HG03064 (cell line): Measurements from ENCODE around the gene CISD1.

ENCODE experiments used
- ATAC-seq: cut with Tn5 transposase; IDR thresholded peaks from one replicate; pipeline ENCODE4 v1.9.1; 2021; ENCODE audit warnings: low read depth; ENCODE audit not compliant: unreplicated experiment

The CISD1 gene

DNA sequence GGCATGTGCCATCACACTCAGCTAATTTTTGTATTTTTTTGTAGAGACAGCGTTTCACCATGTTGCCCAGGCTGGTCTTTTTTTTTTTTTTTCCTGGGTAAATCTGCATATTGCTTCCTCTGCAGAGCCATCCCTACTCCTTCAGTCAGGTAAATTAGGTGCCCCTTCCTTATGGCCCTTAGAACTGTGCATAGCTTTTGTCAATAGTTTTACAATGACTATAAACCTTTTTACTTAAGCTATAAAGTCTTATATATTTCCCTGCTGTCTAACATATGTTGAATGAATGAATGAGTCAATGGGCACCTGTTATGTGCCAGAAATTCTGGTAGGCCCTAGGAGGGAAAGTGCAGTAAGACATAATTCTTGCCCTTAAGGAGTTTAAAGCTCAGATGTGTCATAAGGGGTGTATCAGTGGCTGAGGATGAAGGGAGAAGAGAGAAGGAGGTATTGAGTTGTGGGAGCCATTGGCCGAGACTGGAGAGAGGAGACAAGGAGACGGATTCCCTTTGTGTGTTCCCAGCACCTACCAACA lies 35.2 kb downstream of the CISD1 start:
- ATAC-seq, result no peak

DNA sequence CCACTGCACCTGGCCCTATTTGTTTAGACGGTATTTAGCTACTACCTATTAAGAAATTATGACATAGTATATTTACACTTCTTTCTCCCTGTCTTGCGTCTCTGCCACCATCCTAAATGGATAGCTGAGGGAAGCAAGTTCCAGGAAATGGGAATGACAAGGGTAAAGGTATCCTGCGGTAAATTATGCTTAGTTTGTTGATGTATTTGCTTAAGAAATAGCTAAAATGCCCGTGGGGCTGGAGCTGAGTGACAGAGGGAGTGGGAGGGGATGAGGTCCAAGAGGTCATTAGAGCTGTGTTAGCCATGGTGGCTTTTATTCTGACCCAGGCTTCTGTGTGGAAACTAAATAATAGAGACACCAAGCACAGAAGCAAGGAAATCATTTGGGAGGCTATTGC lies 36.9 kb downstream of the CISD1 start:
- ATAC-seq, result no peak

DNA sequence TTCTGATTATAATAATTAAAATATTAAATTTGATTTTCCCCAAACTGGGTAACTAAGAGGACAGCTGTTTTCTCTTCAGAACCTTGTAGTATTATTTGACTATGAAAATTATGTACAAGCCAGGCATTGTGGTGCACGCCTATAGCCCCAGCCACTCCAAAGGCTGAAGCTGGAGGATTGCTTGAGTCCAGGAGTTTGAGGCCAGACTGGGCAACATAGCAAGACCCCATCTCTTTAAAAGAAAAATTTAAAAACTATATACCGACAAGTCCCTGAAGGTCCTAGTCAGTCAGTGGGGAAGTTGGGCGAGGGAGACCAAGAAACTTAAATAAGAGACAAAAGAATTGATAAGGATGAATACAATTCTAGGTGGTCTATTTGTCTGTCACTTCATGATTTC lies 38.7 kb downstream of the CISD1 start:
- no peak for ATAC-seq

DNA sequence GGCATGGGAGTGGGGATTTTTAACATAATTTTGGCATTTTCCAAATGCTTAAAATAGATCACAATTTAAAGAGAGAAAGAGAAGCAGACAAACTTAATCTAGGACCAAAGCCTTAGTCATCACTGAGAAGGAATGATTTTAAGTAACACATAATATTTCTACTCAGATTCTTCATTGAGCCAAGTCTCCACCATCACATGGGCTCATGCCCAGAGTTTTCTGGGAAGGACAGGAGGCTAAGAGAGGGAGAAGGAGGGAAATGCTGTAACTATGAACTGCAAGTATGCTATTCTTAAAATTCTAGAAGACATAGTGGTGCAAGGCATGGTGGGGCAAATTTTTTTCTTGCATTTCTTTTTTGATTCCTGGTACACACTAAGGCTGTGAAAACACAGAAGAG lies 42.1 kb downstream of the CISD1 start:
- no peak for ATAC-seq

DNA sequence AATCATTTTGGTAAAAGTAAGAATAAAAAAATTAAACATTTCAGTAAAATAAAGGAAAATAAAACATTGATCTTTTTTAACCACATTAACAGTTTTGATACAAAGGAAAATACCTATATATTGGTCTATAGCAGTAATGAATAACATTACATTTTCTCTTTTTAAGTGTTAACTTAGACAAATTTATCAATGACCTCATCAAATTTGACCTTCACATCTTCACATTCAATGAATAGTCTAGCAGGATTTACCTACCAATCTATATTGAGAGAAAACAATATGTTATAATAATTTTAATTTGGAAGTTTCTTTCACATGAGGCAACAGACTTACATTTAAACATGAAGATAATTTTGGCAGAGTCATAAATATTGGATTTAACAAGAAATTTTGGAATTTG lies 47.9 kb downstream of the CISD1 start:
- no peak for ATAC-seq

DNA sequence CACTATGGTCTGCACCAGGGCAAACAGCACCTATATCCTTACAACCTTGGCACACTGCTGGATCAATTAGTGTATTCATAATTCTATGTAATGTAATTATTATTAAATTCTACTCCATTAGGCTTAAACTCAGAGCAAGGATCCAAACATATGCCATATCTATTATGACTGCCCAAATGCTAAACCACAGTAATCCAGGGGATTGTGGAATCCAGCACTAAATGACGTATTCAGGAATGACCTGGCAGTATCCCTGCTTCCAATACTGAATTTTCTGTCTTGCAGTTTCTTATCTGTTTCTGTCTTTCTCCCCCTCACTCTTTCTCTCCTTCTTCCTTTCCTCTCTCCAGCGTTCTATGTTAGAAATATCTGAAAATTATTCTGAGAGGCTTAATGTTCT lies 49.4 kb downstream of the CISD1 start:
- ATAC-seq, result no peak

DNA sequence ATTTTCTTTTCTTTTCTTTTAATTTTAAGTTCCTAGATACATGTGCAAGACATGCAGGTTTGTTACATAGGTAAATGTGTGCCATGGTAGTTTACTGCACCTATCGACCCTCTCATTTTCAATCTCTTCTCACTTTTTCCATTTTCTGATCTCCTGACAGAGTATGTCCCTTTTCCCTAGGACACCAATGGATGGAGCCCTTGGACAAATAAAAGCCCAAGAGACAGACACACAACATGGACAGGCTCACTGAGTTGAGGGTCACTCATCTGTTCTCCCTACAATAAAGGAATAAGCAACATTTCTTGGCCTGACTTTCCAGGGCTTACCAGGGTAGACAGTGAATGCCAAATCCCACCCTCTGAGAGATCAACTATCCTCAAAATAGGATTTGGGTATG lies 50.6 kb downstream of the CISD1 start:
- ATAC-seq, result no peak

DNA sequence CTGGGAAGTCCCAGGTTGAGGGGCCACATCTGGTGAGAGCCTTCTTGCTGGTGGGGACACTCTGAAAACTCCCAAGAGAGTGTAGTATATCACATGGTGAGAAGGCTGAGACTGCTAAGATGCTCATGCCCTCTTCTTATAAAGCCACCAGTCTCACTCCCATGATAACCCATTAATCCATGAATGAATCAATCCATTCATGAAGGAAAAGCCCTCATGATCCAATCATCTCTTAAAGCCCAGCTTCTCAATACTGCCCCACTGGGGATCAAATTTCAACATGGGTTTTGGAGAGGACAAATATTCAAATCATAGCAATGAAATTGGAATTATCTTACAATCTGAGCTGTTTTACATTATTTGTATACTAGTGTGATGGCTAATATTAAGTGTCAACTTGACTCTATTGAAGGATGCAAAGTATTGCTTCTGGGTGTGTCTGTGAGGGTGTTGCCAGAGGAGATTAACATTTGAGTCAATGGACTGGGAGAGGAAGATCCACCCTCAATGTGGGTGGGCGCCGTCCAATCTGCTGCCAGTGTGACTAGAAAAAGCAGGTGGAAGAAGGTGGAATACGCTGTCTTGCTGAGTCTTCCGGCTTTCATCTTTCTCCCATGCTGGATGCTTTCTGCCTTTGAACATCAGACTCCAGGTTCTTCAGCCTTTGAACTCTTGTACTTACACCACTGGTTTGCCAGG lies 51.5 kb downstream of the CISD1 start:
- ATAC-seq, result no peak

DNA sequence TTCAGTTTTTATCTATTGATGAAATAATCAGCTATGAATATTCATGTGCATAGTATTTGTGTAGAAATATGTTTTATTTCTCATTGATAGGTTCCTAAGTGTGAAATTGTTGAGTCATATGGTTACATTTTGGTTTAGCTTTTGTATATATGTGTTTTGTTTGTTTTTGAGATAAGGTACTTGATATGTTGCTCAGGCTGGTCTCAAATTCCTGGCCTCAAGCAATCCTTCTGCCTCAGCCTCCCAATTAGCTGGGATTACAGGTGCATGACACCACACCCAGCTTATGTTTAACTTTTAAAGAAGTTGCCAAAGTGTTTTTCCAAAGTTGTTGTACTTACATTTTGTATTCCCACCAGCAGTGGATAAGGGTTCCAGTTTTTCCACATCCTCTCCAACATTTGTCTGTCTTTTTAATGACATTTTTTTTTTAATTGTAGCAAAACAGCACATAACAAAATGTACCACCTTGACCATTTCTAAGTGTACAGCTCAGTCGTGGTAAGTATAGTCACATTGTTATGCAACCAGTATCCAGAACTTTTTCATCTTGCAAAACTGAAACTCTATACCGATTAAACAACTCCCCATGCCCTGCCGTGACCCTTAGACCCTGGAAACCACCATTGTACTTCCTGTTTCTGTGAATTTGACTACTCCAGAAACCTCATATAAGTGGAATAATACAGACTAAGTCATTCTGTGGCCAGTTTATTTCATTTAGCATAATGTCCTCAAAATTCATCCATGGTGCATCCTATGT lies 53.3 kb downstream of the CISD1 start:
- ATAC-seq, result no peak

DNA sequence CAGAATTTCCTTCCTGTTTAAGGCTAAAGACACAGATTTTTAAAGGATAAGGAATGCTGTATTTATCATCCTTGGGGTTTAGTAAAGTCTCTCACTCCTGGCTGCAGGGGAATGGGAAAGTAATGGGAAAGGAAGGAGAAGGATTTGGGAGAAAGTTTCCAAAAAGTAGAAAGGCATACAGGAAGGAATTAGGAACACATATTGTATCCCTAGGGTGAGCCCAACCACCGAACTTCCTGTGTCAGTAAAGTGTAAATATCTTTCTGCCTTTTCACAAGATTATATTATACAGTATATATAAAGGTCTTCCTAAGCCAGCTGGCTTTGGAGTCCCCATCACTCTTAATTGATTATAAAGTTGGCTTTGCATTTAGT lies 53.9 kb downstream of the CISD1 start:
- ATAC-seq, result no peak

DNA sequence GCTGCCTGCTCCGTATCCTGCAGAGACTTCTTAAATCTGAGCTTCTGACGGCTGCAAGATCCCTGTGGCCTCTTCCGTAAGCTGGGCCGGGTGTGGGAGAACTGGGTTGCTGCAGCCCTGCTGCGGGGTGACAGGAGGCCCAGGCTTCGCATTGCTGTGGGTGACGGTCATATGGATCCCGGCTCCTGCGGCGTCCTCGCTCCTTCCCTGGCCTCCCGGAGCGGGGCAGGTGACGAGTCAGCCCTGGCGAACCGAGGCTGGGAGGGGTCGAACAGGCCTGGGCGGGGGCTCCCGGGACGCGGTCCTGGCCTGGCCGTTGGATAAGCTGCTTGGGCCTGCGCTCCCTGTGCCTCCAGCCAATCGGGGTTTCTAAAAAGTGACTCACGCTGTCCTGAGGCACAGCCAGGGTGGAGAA lies 58.0 kb downstream of the CISD1 start:
- no peak for ATAC-seq

DNA sequence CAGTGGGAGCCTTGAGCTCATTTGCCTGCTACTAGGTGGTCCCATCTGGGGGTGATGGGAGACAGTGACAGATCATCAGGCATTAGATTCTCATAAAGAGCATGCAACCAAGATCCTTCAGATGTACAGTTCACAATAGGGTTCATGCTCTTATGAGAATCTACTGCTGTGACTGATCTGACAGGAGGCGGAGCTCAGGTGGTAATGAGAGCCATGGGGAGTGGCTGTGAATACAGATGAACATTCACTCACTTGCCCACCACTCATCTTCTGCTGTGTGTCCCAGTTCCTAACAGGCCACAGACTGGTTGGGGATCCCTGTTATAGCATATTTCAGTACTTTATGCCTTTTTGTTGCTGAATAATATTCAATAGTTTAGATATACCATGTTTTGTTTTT lies 59.3 kb downstream of the CISD1 start:
- no peak for ATAC-seq

DNA sequence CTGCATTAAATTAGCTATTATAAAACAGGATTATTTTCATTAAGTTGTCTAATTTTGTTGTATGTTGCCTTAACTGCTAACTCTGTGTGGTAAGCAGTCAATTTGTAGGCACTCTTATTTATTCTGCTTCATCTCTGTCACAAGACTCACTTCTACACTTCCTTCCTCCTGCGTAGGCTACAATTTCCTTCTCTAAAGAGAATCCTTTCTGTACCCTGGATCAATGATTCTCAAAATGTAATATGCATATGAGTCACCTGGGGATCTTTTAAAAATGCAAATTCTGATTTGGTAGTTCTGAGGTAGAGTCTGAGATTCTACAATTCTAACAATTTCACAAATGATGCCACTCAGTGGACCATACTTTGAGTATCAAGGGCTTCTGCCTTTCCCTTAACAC lies 61.5 kb downstream of the CISD1 start:
- no peak for ATAC-seq

DNA sequence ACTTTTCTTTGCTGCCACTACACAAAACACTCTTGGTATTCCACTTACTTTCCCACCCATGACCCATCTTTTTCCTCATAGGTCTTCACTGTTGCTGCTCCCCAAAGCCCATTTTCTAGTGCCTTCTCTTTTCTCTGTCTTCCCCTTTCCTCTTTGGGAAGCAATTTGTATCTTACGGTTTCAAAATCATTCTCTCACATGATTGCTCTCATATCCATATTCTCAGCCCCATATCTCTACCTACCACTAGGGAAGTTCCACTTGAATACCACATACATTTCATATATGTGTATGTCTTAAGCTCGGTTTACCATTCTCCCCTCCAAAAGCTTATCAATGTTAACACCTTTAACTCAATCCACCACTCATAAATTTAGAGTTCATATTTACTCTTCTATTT lies 62.7 kb downstream of the CISD1 start:
- no peak for ATAC-seq

DNA sequence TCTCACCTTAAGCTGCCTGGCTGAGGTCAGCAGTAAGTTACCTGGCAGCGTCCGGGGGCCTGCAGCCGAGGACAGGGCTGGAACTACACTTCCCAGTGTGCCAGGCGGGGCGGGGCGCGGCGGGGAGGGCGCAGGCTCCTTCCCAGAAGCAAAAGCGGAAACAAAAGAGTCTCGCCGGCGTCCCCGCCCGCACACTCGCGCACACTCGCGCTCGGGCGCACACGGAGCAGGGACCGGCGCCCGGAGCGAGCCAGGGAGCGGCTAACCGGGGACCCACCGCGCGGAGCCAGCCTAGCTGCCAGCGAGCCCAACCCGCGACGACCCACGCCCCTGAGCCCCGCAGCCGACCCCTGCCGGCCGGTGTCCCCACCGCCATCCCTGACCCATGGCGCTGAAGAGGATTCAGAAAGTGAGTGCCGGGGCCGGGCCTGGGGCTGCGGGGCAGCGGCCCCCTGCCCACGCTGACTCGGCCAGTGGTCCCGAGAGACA lies 65.9 kb downstream of the CISD1 start, which contains the start of gene UBE2D1:
UBE2D1 (plus strand) TSS at position 190 of the 489 bp plus-strand sequence; CDS start at position 386, 196 bp downstream.
- ATAC-seq, result peak; percentile 97

DNA sequence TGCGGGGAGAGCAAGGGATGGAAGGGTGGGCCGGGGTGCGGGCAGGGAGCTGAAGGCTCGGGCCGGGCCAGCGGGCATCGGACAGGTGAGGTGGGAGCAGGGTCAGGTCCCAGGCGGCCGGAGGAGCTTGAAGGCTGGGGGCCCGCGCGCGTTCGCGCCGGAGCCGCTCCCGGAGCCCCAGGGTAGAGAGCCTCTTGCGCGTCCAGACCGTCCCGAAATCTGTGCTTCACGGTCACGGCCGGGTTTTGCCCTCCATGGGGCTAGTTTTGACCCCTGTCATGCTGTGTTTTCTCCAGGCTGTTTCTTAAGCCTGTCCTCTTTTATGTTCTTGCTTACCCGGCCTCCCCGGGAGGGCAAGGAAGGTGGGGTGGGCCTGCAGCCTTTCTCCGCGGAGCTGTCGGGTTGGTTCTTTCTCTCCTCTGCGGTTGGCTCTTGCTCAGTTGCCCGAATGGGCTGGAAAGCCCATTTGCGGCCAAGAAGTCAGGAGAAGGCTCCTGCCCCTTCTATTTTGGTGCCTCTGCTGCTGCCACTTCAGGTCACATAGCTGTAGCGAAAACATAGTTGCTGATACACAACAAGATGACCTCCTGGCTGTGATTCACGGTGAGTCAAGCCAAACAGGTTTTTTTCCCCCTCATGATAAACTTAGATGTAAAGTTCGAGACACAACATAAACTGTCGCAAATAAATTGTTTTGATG lies 66.5 kb downstream of the CISD1 start:
- ATAC-seq, result peak; percentile 42

DNA sequence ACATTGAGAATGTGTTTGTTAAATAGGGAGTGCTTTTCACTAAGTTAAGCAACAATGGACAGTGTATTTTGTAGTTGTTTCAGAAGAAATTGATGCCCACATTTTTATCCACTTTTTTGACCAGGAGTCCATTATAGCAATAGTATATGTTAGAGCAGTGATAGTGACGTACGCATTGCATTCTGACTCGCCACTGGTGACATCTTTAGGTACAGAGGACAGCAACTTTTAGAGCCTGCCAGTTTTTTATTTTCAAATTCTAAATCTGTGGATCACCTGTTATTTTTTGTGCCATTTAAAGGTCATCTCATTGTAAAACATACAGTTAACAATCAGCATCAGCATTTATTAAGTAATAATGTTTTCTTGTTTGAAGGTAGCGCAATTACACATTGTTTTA lies 67.3 kb downstream of the CISD1 start:
- no peak for ATAC-seq
